Right atrium auricular region (tissue), 2 donors: ENCODE data around the gene PALD1. TPM values are rescaled to one million over a fixed set of nuclear protein-coding genes. Genes with fewer than 3 reads are reported as not detected.

ENCODE experiments used
- DNase-seq: peaks from one replicate; pipeline ENCODE4 v3.0.0-alpha.2; 2019; ENCODE audit warnings: low spot score
- H3K27ac ChIP-seq, 2 donors: fragments of 200-600 bp; sonication (generic); 1 replicate in 1 of 2; 2 replicates in 1 of 2; pipeline ENCODE4 v1.5.1; 2016 to 2019
- H3K27me3 ChIP-seq, 2 donors: fragments of 200-600 bp; sonication (generic); one replicate each; pipeline versions ENCODE4 v1.5.1 to v1.6.0; 2017 to 2019
- H3K36me3 ChIP-seq: fragments of 200-600 bp; sonication (generic); one replicate; pipeline ENCODE4 v1.5.1; 2016
- H3K4me1 ChIP-seq, 2 donors: fragments of 200-600 bp; sonication (generic); one replicate each; pipeline versions ENCODE4 v1.5.1 to v1.6.0; 2017 to 2019
- H3K4me3 ChIP-seq, 2 donors: fragments of 200-600 bp; sonication (generic); 1 replicate in 1 of 2; 2 replicates in 1 of 2; pipeline ENCODE4 v1.5.1; 2017 to 2019; ENCODE audit warnings: mild to moderate bottlenecking in 1 of 2, moderate library complexity in 1 of 2
- H3K9me3 ChIP-seq, 2 donors: fragments of 200-600 bp; sonication (generic); one replicate each; pipeline ENCODE4 v1.5.1; 2019
- total RNA-seq, 2 donors: library from RNA; depleted of rRNA; stranded (reverse); fragments of >200 nt; gene quantifications; one replicate each; pipeline ENCODE4 v1.1.0, GENCODE V29; 2016
- TF ChIP-seq, protein P1 (sequence below), 2 donors: fragments of 200-600 bp; sonication (generic); IDR thresholded peaks; one replicate each; pipeline ENCODE4 v1.5.1; 2019; ENCODE audit warnings: antibody characterized with exemption in 2 of 2

PALD1 gene
- total RNA-seq, 2 donors from 2014 or later, result 4.9 to 8.5 TPM

DNA sequence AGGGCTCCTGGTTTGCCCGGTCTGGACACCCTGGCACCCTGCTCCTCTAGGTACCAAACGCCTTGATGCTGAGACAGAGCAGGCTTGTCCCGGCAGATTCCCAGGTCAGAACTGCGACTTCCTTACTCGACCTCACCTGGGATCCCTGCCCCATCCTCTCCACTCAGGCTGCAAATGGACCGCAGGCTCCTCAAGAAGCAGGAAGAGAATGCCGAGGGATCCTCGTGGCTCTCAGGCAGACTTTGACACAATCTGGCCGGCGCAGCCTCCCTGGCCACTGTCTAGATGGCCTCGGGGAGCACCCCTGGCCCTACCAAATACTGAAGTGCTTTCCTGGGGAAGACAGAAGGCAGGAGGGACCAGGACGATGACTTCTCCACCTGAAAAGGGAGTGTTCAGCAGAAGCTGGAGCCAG is 36.7 kb upstream of the PALD1 start:
- Histone ChIP-seq H3K27ac (no peak overlapping the region), H3K4me1 (peaks cover 0 to 28% of the 10 kb centered on the region in 2 donors), H3K9me3 (no peaks in the 10 kb centered on the region), H3K27me3 (peaks cover 0 to 6% of the 10 kb centered on the region in 2 donors), H3K4me3 (no peak overlapping the region), H3K36me3 (no peaks in the 10 kb centered on the region)
- TF ChIP-seq, protein P1, sequence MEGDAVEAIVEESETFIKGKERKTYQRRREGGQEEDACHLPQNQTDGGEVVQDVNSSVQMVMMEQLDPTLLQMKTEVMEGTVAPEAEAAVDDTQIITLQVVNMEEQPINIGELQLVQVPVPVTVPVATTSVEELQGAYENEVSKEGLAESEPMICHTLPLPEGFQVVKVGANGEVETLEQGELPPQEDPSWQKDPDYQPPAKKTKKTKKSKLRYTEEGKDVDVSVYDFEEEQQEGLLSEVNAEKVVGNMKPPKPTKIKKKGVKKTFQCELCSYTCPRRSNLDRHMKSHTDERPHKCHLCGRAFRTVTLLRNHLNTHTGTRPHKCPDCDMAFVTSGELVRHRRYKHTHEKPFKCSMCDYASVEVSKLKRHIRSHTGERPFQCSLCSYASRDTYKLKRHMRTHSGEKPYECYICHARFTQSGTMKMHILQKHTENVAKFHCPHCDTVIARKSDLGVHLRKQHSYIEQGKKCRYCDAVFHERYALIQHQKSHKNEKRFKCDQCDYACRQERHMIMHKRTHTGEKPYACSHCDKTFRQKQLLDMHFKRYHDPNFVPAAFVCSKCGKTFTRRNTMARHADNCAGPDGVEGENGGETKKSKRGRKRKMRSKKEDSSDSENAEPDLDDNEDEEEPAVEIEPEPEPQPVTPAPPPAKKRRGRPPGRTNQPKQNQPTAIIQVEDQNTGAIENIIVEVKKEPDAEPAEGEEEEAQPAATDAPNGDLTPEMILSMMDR (IDR thresholded peaks at IDR 0.05), result no peak
- no peak for DNase-seq

DNA sequence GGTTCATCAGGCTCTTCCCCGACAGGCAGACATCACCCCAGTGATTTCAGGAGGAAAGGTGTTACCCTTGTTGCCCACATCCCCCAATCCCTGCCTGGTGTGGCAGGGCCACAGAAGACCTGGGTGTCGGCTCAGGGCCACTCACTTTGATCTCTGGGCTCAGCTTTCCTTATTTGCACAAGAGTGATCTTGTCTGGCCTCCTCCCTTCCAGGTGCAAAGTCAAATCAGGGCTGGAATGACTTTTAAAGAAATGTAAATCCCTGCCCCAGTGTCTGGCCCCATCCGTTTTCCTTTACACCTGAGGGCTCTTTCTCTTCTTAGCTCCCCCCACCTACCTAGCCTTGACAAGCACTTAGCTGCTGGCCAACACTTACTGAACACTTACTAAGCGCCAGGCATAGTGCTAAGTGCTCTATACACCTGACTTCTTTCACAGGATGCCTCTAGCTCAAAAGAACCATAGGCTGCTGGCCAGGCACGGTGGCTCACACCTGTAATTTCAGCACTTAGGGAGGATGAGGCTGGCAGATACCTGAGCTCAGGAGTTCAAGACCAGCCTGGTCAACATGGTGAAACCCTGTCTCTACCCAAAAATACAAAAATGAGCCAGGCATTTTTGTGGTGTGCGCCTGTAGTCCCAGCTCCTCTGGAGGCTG is 36.1 kb upstream of the PALD1 start:
- no peak for DNase-seq
- H3K27me3 ChIP-seq, result peaks cover 0 to 6% of the 10 kb centered on the region in 2 donors
- no peaks in the 10 kb centered on the region for H3K36me3 ChIP-seq
- no peak overlapping the region for H3K27ac ChIP-seq
- TF ChIP-seq, protein P1 (IDR thresholded peaks at IDR 0.05), result no peak
- H3K4me3 ChIP-seq, result no peak overlapping the region
- H3K9me3 ChIP-seq, result no peaks in the 10 kb centered on the region
- peaks cover 0 to 28% of the 10 kb centered on the region in 2 donors for H3K4me1 ChIP-seq

DNA sequence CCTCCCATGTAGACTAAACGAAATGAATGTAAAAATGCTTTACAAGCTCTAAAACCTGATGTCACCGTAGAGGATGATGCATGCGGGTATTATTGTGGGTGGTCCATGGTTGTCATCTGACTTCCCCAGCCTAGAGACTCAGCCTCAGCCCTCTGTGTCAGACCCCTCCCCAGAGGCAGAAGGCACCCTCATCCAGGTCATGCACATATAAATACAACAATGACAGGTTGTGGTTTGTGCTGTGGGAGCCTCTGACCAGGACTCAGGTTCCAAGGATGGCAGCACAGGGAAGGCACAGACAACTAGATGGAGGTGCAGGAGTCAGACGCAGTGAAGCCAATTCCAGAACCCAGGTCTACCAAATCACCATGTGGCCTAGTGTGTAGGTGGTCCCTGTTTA is 33.8 kb upstream of the PALD1 start:
- TF ChIP-seq, protein P1 (IDR thresholded peaks at IDR 0.05), result no peak
- no peak for DNase-seq

DNA sequence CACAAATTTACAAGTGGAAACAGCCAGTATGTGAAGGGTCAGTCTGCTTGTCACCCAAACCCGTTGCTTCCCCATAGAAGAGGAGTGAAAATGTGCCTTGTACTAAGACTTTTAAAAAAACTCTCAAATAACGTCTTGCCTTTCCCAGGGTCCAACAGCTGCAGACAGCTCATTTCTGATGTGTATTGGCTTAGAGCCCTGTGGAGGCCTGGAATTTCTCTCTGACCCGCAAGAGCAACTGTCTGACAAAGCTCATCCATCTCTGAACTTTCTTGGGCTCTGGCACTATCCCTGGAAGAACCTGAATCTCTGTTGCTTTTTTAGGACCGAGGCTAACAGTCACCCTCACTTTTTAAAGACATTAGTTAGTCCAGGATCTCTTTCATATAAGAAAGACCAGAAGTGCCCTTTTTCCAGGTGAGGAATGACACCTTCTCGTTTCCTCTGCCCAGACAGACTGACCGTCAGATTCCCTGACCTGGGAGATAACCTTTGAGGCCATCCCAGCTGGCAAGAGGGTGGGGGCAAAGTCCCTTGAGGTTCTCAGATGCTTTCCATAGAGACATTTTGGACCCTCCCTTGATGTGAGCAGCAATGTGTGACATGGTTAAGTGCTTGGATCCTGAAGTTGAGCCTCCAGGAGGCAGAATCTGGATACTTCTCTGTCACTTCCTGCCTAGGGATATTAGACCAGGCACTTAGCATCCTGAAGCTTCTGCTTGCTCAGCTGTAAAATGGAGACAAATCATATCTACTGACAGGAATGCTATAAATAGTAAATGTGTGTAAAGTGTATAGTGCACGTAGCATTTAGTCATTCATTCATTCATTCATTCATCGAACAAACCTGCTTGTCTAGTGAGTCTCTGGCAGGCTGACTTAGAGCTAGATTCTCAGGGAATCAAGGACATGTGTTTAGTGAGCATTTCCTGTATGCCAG is 32.6 kb upstream of the PALD1 start:
- no peak for DNase-seq
- H3K9me3 ChIP-seq, result no peaks in the 10 kb centered on the region
- H3K4me3 ChIP-seq, result no peak overlapping the region
- peaks cover 0 to 19% of the 10 kb centered on the region in 2 donors for H3K4me1 ChIP-seq
- no peaks in the 10 kb centered on the region for H3K36me3 ChIP-seq
- TF ChIP-seq, protein P1 (IDR thresholded peaks at IDR 0.05), result no peak
- no peak overlapping the region for H3K27ac ChIP-seq
- no peaks in the 10 kb centered on the region for H3K27me3 ChIP-seq

More for the DNA sequence above, 33.8 kb upstream of the PALD1 start:
- Histone ChIP-seq H3K36me3 (no peaks in the 10 kb centered on the region), H3K27me3 (peaks cover 0 to 6% of the 10 kb centered on the region in 2 donors), H3K4me1 (peaks cover 0 to 28% of the 10 kb centered on the region in 2 donors), H3K4me3 (no peak overlapping the region), H3K27ac (no peak overlapping the region), H3K9me3 (no peaks in the 10 kb centered on the region)

GRCh38 chr10:70448236-70448635 is 30.3 kb upstream of the PALD1 start:
- H3K27ac ChIP-seq, result no peak overlapping the region
- H3K36me3 ChIP-seq, result no peaks in the 10 kb centered on the region
- TF ChIP-seq, protein P1 (IDR thresholded peaks at IDR 0.05), result no peak
- H3K27me3 ChIP-seq, result no peaks in the 10 kb centered on the region
- H3K4me1 ChIP-seq, result peaks cover 0 to 11% of the 10 kb centered on the region in 2 donors
- no peaks in the 10 kb centered on the region for H3K9me3 ChIP-seq
- H3K4me3 ChIP-seq, result no peak overlapping the region
- DNase-seq, result no peak
